HG03064 (cell line): ENCODE data around the gene C4B.
"Not testable (repeated sequence)": the region's sequence is repeated elsewhere in the genome, so short reads cannot be mapped to it uniquely, and the experiment has no call there.

Experiments used
- ATAC-seq: cut with Tn5 transposase; IDR thresholded peaks from one replicate; pipeline ENCODE4 v1.9.1; 2021; ENCODE audit warnings: low read depth; ENCODE audit not compliant: unreplicated experiment

Gene C4B

GRCh38 chr6:32047855-32048766, 33.5 kb downstream of the C4B start:
- no peak for ATAC-seq

- not testable (repeated sequence) for ATAC-seq
Measured at GRCh38 chr6:32049149-32049548, 34.6 kb downstream of the C4B start.

GRCh38 chr6:32049736-32050135, 35.1 kb downstream of the C4B start:
- ATAC-seq = not testable (repeated sequence)

- no peak for ATAC-seq
Measured at GRCh38 chr6:32050562-32050961, 36.0 kb downstream of the C4B start.

- ATAC-seq = not testable (repeated sequence)
Measured at GRCh38 chr6:32052626-32053025, 38.0 kb downstream of the C4B start.

GRCh38 chr6:32053314-32053713, 38.7 kb downstream of the C4B start:
- not testable (repeated sequence) for ATAC-seq

GRCh38 chr6:32055756-32056155, 41.2 kb downstream of the C4B start:
- ATAC-seq = not testable (repeated sequence)

- ATAC-seq = no peak
Measured at GRCh38 chr6:32056254-32056653, 41.7 kb downstream of the C4B start.

GRCh38 chr6:32057966-32058365, 43.4 kb downstream of the C4B start:
- no peak for ATAC-seq

- ATAC-seq = no peak
Measured at GRCh38 chr6:32058511-32058963, 43.9 kb downstream of the C4B start.

- no peak for ATAC-seq
Measured at GRCh38 chr6:32060966-32061655, 46.5 kb downstream of the C4B start.

- ATAC-seq = no peak
Measured at GRCh38 chr6:32064706-32065105, 50.1 kb downstream of the C4B start.

GRCh38 chr6:32067521-32067920, 52.9 kb downstream of the C4B start:
- not testable (repeated sequence) for ATAC-seq

- not testable (repeated sequence) for ATAC-seq
Measured at GRCh38 chr6:32068315-32068714, 53.7 kb downstream of the C4B start.

GRCh38 chr6:32068867-32069266, 54.3 kb downstream of the C4B start:
- ATAC-seq = no peak

- no peak for ATAC-seq
Measured at GRCh38 chr6:32069460-32069859, 54.9 kb downstream of the C4B start.

- no peak for ATAC-seq
Measured at GRCh38 chr6:32069878-32070515, 55.4 kb downstream of the C4B start.

GRCh38 chr6:32070814-32071543, 56.4 kb downstream of the C4B start:
- ATAC-seq = no peak

GRCh38 chr6:32073101-32073500, 58.5 kb downstream of the C4B start:
- no peak for ATAC-seq

GRCh38 chr6:32073613-32074012, 59.0 kb downstream of the C4B start:
- ATAC-seq = no peak
